Measurements from ENCODE around the gene CAPZA1. TPM values are rescaled to one million over a fixed set of nuclear protein-coding genes. Genes with fewer than 3 reads are reported as not detected.

The CAPZA1 gene
- total and polyA plus RNA-seq, 2 of the 8 experiments (the other 6 are each of a cell fraction or from before 2014, with no cell fraction given): 48.9 to 107 TPM

DNA sequence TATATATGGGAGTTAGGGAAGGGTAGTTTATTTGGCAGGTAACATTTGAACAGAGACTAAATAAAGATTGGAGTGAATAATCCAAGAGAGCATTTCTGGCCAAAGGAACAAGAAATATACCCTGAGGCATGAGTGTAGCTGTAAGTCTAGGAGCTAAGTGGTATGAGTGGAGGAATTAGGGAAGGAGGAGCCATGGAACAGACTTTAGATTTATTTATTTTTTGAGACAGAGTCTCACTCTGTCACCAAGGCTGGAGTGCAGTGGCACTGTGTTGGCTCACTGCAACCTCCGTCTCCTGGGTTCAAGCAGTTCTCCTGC is 18.4 kb downstream of the CAPZA1 start (continued):
- TF ChIP-seq, protein P1, sequence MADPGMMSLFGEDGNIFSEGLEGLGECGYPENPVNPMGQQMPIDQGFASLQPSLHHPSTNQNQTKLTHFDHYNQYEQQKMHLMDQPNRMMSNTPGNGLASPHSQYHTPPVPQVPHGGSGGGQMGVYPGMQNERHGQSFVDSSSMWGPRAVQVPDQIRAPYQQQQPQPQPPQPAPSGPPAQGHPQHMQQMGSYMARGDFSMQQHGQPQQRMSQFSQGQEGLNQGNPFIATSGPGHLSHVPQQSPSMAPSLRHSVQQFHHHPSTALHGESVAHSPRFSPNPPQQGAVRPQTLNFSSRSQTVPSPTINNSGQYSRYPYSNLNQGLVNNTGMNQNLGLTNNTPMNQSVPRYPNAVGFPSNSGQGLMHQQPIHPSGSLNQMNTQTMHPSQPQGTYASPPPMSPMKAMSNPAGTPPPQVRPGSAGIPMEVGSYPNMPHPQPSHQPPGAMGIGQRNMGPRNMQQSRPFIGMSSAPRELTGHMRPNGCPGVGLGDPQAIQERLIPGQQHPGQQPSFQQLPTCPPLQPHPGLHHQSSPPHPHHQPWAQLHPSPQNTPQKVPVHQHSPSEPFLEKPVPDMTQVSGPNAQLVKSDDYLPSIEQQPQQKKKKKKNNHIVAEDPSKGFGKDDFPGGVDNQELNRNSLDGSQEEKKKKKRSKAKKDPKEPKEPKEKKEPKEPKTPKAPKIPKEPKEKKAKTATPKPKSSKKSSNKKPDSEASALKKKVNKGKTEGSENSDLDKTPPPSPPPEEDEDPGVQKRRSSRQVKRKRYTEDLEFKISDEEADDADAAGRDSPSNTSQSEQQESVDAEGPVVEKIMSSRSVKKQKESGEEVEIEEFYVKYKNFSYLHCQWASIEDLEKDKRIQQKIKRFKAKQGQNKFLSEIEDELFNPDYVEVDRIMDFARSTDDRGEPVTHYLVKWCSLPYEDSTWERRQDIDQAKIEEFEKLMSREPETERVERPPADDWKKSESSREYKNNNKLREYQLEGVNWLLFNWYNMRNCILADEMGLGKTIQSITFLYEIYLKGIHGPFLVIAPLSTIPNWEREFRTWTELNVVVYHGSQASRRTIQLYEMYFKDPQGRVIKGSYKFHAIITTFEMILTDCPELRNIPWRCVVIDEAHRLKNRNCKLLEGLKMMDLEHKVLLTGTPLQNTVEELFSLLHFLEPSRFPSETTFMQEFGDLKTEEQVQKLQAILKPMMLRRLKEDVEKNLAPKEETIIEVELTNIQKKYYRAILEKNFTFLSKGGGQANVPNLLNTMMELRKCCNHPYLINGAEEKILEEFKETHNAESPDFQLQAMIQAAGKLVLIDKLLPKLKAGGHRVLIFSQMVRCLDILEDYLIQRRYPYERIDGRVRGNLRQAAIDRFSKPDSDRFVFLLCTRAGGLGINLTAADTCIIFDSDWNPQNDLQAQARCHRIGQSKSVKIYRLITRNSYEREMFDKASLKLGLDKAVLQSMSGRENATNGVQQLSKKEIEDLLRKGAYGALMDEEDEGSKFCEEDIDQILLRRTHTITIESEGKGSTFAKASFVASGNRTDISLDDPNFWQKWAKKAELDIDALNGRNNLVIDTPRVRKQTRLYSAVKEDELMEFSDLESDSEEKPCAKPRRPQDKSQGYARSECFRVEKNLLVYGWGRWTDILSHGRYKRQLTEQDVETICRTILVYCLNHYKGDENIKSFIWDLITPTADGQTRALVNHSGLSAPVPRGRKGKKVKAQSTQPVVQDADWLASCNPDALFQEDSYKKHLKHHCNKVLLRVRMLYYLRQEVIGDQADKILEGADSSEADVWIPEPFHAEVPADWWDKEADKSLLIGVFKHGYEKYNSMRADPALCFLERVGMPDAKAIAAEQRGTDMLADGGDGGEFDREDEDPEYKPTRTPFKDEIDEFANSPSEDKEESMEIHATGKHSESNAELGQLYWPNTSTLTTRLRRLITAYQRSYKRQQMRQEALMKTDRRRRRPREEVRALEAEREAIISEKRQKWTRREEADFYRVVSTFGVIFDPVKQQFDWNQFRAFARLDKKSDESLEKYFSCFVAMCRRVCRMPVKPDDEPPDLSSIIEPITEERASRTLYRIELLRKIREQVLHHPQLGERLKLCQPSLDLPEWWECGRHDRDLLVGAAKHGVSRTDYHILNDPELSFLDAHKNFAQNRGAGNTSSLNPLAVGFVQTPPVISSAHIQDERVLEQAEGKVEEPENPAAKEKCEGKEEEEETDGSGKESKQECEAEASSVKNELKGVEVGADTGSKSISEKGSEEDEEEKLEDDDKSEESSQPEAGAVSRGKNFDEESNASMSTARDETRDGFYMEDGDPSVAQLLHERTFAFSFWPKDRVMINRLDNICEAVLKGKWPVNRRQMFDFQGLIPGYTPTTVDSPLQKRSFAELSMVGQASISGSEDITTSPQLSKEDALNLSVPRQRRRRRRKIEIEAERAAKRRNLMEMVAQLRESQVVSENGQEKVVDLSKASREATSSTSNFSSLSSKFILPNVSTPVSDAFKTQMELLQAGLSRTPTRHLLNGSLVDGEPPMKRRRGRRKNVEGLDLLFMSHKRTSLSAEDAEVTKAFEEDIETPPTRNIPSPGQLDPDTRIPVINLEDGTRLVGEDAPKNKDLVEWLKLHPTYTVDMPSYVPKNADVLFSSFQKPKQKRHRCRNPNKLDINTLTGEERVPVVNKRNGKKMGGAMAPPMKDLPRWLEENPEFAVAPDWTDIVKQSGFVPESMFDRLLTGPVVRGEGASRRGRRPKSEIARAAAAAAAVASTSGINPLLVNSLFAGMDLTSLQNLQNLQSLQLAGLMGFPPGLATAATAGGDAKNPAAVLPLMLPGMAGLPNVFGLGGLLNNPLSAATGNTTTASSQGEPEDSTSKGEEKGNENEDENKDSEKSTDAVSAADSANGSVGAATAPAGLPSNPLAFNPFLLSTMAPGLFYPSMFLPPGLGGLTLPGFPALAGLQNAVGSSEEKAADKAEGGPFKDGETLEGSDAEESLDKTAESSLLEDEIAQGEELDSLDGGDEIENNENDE (IDR thresholded peaks at IDR 0.05; ENCODE audit: insufficient replicate concordance, low read length): no peak
- TF ChIP-seq SP4 (IDR thresholded peaks at IDR 0.05; ENCODE audit: low read length) (no peak), JUND (IDR thresholded peaks at IDR 0.05; ENCODE audit: low read length) (no peak), POLR2A (IDR thresholded peaks at IDR 0.05; ENCODE audit: control extremely low read depth in 1 of 2, low read depth in 2 of 2, low read length in 2 of 2) (no peak), HDAC6 (IDR thresholded peaks at IDR 0.05; ENCODE audit: low read depth, low read length) (no peak), BRCA1 (IDR thresholded peaks at IDR 0.05; ENCODE audit: low read depth, low read length) (no peak), ZNF274 (IDR thresholded peaks at IDR 0.05; ENCODE audit: borderline replicate concordance, extremely low read depth, low read length) (no peak), KDM1A (IDR thresholded peaks at IDR 0.05; ENCODE audit: borderline replicate concordance, low read length) (no peak), BCL11A (IDR thresholded peaks at IDR 0.05; ENCODE audit: low read depth in 2 of 2, low read length in 2 of 2) (no peak)
